ENCODE data around the gene STOML2. TPM values are rescaled to one million over a fixed set of nuclear protein-coding genes. Genes with fewer than 3 reads are reported as not detected.
A peak's percentile ranks its signal among the peaks of the same experiment; 100 is the strongest.

The STOML2 gene
- total and polyA plus RNA-seq, 12 donors = 47.9 to 186 (median 137) TPM

DNA sequence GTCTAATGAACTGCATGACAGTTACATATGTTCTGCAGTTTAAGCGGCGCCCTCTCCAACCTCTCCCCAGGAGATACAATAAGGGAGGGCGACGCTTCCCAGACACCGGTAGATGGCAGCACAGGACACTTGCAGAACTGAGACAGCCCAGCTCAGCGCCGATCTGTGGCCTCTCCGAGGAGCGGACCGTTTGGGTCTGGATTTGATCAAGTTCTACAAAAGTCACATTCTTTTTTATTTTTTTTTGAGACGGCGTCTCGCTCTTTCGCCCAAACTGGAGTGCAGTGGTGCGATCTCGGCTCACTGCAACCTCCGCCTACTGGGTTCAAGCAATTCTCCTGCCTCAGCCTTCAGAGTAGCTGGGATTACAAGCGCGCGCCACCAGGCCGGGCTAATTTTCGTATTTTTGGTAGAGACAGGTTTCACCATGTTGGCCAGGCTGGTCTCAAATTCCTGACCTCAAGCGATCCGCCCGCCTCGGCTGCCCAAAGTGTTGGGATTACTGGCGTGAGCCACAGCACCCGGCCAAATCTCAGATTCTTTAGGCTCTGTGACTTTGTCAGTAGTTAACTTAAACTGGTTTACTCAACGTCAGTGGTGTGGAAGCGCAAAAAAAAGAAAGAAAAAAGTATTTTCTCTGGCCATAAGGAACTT, 14.1 kb upstream of the STOML2 start:
- TF ChIP-seq, protein P1, sequence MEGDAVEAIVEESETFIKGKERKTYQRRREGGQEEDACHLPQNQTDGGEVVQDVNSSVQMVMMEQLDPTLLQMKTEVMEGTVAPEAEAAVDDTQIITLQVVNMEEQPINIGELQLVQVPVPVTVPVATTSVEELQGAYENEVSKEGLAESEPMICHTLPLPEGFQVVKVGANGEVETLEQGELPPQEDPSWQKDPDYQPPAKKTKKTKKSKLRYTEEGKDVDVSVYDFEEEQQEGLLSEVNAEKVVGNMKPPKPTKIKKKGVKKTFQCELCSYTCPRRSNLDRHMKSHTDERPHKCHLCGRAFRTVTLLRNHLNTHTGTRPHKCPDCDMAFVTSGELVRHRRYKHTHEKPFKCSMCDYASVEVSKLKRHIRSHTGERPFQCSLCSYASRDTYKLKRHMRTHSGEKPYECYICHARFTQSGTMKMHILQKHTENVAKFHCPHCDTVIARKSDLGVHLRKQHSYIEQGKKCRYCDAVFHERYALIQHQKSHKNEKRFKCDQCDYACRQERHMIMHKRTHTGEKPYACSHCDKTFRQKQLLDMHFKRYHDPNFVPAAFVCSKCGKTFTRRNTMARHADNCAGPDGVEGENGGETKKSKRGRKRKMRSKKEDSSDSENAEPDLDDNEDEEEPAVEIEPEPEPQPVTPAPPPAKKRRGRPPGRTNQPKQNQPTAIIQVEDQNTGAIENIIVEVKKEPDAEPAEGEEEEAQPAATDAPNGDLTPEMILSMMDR (IDR thresholded peaks at IDR 0.05) = peak; percentile 91 to 97 (median 96)
- TF ChIP-seq POLR2A (IDR thresholded peaks at IDR 0.05) = no peak
- Histone ChIP-seq H3K36me3 (replicated peaks in 1 of 2) (no peaks in the 10 kb centered on the region), H3K27me3 (no peaks in the 10 kb centered on the region), H3K27ac (peak overlapping the region in 4 of 5 donors; percentile 75 to 83 (median 76)), H3K9me3 (replicated peaks in 1 of 3) (no peaks in the 10 kb centered on the region), H3K4me3 (peak overlapping the region in 1 of 4 donors; percentile 52), H3K4me1 (replicated peaks in 1 of 2) (peaks cover 26 to 43% of the 10 kb centered on the region in 2 donors)
- WGBS, 4 donors = 25 to 31% (median 27%) methylated on average over 28 to 30 of the region's 30 CpGs
- peak; percentile 91 to 97 (median 96) for DNase-seq
- intact Hi-C loops (cut with DNase I) = loop anchor here (2.0 to 5.0 kb wide), 4 partner anchors 140 to 360 kb away; no protein-coding TSS in a partner anchor

DNA sequence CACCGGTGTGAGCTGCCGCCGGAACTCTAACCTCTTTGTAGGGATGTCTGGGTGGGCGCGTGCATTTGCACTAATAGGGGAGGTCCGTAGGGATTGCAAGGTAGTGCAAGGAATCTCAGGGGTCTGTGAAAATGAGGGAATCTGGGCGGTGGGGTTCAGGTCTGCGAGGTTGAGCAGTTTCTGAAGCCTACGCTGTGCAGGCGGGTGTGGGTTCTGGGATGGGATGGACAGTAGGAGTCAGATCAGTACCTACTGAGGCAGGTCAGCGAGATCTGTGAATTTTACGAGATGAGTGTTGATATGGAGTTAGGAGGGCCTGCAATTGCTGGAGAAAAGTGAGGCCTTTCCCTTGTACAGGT, 13.6 kb upstream of the STOML2 start:
- H3K27ac ChIP-seq = peak overlapping the region in 4 of 5 donors; percentile 75 to 83 (median 76)
- no peak for TF ChIP-seq POLR2A (IDR thresholded peaks at IDR 0.05)
- TF ChIP-seq, protein P1 (IDR thresholded peaks at IDR 0.05) = no peak
- H3K27me3 ChIP-seq = no peaks in the 10 kb centered on the region
- no peak for DNase-seq
- no peaks in the 10 kb centered on the region for H3K36me3 ChIP-seq (replicated peaks in 1 of 2)
- peaks cover 30 to 47% of the 10 kb centered on the region in 2 donors for H3K4me1 ChIP-seq (replicated peaks in 1 of 2)
- no peaks in the 10 kb centered on the region for H3K9me3 ChIP-seq (replicated peaks in 1 of 3)
- H3K4me3 ChIP-seq = peak overlapping the region in 2 of 4 donors; percentile 45 to 52
- intact Hi-C loops (cut with DNase I) = loop anchor here (2.0 to 5.0 kb wide), 4 partner anchors 140 to 361 kb away; no protein-coding TSS in a partner anchor
- 0% methylated on average over 10 to 12 of the region's 12 CpGs for WGBS, 4 donors

DNA sequence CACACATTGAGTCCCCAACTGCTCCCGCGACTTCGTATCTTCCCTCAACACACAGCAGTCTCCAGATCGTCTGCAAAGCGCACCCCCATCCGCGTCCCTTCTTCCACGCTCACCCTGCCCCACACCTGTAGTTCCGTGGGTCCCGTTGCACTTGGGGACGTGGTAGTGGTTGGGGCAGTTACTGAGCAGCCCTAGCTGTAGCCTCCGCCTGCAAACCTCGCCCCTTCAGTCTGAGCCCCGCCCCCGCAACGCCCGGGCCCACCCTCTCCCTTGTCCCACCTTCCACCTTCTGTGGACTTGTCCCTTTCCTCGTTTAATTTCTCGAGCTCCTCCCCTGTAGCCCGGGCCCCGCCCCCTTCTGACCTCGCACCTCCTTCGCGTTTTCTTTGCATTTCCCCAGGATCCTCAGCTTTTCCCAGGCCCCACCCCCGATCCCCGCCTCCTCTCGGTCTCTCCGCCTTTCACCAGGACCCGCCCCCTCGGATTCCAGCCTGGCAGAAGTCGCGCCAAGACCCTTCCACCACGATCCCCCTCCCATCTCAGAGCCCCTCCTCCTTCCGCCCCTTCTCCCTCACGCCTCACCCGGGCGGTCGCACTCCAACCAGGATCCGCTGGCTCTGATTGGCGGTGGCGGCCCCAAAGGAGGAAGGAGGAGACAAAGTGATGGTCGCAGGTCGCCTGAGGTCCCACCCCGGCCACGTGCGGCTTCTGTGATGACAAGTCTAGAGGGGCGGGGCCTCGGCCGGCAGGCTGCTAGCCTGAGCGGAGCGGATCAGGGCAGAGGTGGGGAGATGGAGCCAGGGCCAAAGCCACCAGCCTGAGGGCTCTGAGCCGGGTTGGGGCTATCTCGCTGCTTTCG, 13.0 kb upstream of the STOML2 start, which contains the start of gene ATOSB:
Gene ATOSB (minus strand): TSS at position 183 of the 859 bp plus-strand sequence. CDS start 7,588 bp downstream, outside the sequence.
- H3K9me3 ChIP-seq (replicated peaks in 1 of 3) = no peaks in the 10 kb centered on the region
- peaks cover 30 to 50% of the 10 kb centered on the region in 2 donors for H3K4me1 ChIP-seq (replicated peaks in 1 of 2)
- no peaks in the 10 kb centered on the region for H3K27me3 ChIP-seq
- peak within 1 kb of the TSS; percentile 38 to 52 (median 48) for H3K4me3 ChIP-seq
- WGBS, 4 donors = 0 to 2% (median 1%) methylated on average over 32 to 54 of the region's 54 CpGs
- DNase-seq = peak; percentile 95 to 99 (median 98)
- H3K36me3 ChIP-seq (replicated peaks in 1 of 2) = no peaks in the 10 kb centered on the region
- TF ChIP-seq, protein P1 (IDR thresholded peaks at IDR 0.05) = no peak
- TF ChIP-seq POLR2A (IDR thresholded peaks at IDR 0.05) = peak; percentile 31 to 60
- intact Hi-C loops (cut with DNase I) = loop anchor here (2.0 to 5.0 kb wide), 4 partner anchors 141 to 361 kb away; no protein-coding TSS in a partner anchor
- peak within 1 kb of the TSS; percentile 37 to 83 (median 75) for H3K27ac ChIP-seq
